H9 (cell line): ENCODE measurements around the gene RIMS1. TPM values are rescaled to one million over a fixed set of nuclear protein-coding genes. Genes with fewer than 3 reads are reported as not detected.

ENCODE experiments used
- DNase-seq: peaks from one replicate; pipeline ENCODE4 v3.0.0-alpha.2; 2017
- H2AFZ ChIP-seq: one replicate; pipeline ENCODE4 v1.6.1; 2013; ENCODE audit warnings: mild to moderate bottlenecking, low read length, control low read depth, moderate library complexity
- H2AK5ac ChIP-seq: 2 replicates; pipeline ENCODE4 v1.6.1; 2013; ENCODE audit warnings: low read length, control low read depth, mixed read lengths; ENCODE audit not compliant: insufficient read length
- H2BK120ac ChIP-seq: one replicate; pipeline ENCODE4 v1.6.1; 2013; ENCODE audit warnings: low read depth, mild to moderate bottlenecking, low read length, control low read depth, inconsistent platforms; ENCODE audit not compliant: poor library complexity, severe bottlenecking
- H2BK12ac ChIP-seq: 2 replicates; pipeline ENCODE4 v1.6.1; 2013; ENCODE audit warnings: low read length, control low read depth, mixed read lengths, low read depth; ENCODE audit not compliant: insufficient read length
- H2BK15ac ChIP-seq: 2 replicates; pipeline ENCODE4 v1.6.1; 2013; ENCODE audit warnings: low read depth, low read length, control low read depth
- H2BK20ac ChIP-seq: one replicate; pipeline ENCODE4 v1.6.1; 2013; ENCODE audit warnings: low read depth, mild to moderate bottlenecking, low read length, control low read depth, inconsistent platforms; ENCODE audit not compliant: poor library complexity, severe bottlenecking
- H2BK5ac ChIP-seq: 2 replicates; pipeline ENCODE4 v1.6.1; 2013; ENCODE audit warnings: low read length, control low read depth, mixed read lengths; ENCODE audit not compliant: insufficient read length
- H3K14ac ChIP-seq: 2 replicates; pipeline ENCODE4 v1.6.1; 2013; ENCODE audit warnings: low read length, control low read depth; ENCODE audit not compliant: insufficient read depth
- H3K18ac ChIP-seq: 2 replicates; pipeline ENCODE4 v1.6.1; 2013; ENCODE audit warnings: low read depth, mild to moderate bottlenecking, mixed read lengths, low read length, control low read depth; ENCODE audit not compliant: insufficient read length
- H3K23ac ChIP-seq: 2 replicates; pipeline ENCODE4 v1.6.1; 2013; ENCODE audit warnings: low read length, control low read depth, mixed read lengths, low read depth; ENCODE audit not compliant: insufficient read length
- H3K23me2 ChIP-seq: 2 replicates; pipeline ENCODE4 v1.6.1; 2013; ENCODE audit warnings: low read depth, mild to moderate bottlenecking, mixed read lengths, low read length, control low read depth; ENCODE audit not compliant: insufficient read length, poor library complexity, severe bottlenecking
- H3K27ac ChIP-seq: 2 replicates; pipeline ENCODE4 v1.5.1; 2013; ENCODE audit warnings: low read length, control low read depth, mixed read lengths, low read depth; ENCODE audit not compliant: insufficient read length
- H3K27me3 ChIP-seq: 2 replicates; pipeline ENCODE4 v1.6.1; 2013; ENCODE audit warnings: low read length, control low read depth, inconsistent platforms; ENCODE audit not compliant: insufficient read depth
- H3K4ac ChIP-seq: 2 replicates; pipeline ENCODE4 v1.6.1; 2013; ENCODE audit warnings: low read depth, mild to moderate bottlenecking, control low read depth, inconsistent platforms, low read length, moderate library complexity
- H3K4me1 ChIP-seq: 2 replicates; pipeline ENCODE4 v1.6.1; 2013; ENCODE audit warnings: low read length, control low read depth, inconsistent platforms; ENCODE audit not compliant: insufficient read depth
- H3K4me2 ChIP-seq: 2 replicates; pipeline ENCODE4 v1.6.1; 2013; ENCODE audit warnings: low read length, control low read depth, mixed read lengths; ENCODE audit not compliant: insufficient read length, insufficient read depth
- H3K56ac ChIP-seq: 2 replicates; pipeline ENCODE4 v1.6.1; 2013; ENCODE audit warnings: low read depth, mild to moderate bottlenecking, mixed read lengths, low read length, control low read depth; ENCODE audit not compliant: insufficient read length
- H3K79me1 ChIP-seq: 2 replicates; pipeline ENCODE4 v1.6.1; 2013; ENCODE audit warnings: low read depth, mild to moderate bottlenecking, moderate library complexity, low read length, control low read depth, inconsistent platforms; ENCODE audit not compliant: insufficient read depth, poor library complexity, severe bottlenecking
- H3K79me2 ChIP-seq: 2 replicates; pipeline ENCODE4 v1.6.1; 2013; ENCODE audit warnings: low read length, control low read depth, inconsistent platforms; ENCODE audit not compliant: insufficient read depth
- H3K9ac ChIP-seq: 2 replicates; pipeline ENCODE4 v1.6.1; 2013; ENCODE audit warnings: low read length, control low read depth, mixed read lengths; ENCODE audit not compliant: insufficient read length; ENCODE audit errors: extremely low read depth
- H3K9me3 ChIP-seq: one replicate; pipeline ENCODE4 v1.6.1; 2013; ENCODE audit warnings: low read depth, low read length, inconsistent platforms; ENCODE audit not compliant: control insufficient read depth
- H3T11ph ChIP-seq: one replicate; pipeline ENCODE4 v1.6.1; 2013; ENCODE audit warnings: mild to moderate bottlenecking, low read length, control low read depth, inconsistent platforms
- H4K20me1 ChIP-seq: one replicate; pipeline ENCODE4 v1.6.1; 2013; ENCODE audit not compliant: control insufficient read depth, insufficient read length, insufficient read depth
- H4K5ac ChIP-seq: 2 replicates; pipeline ENCODE4 v1.6.1; 2013; ENCODE audit warnings: low read depth, mild to moderate bottlenecking, mixed read lengths, low read length, control low read depth; ENCODE audit not compliant: insufficient read length
- H4K8ac ChIP-seq: replicated peaks from 2 replicates; pipeline ENCODE4 v1.6.1; 2013; ENCODE audit warnings: low read length, control low read depth, mixed read lengths, low read depth; ENCODE audit not compliant: insufficient read length
- H4K91ac ChIP-seq: 2 replicates; pipeline ENCODE4 v1.6.1; 2013; ENCODE audit warnings: low read depth, mild to moderate bottlenecking, moderate library complexity, mixed read lengths, low read length, control low read depth; ENCODE audit not compliant: insufficient read length
- H3K27ac Mint-ChIP-seq, 3 experiments: 2 replicates in 2 of 3; 3 replicates in 1 of 3; pipeline ENCODE4 v1.8.0; 2020 to 2021; ENCODE audit warnings: mixed read lengths in 3 of 3, mild to moderate bottlenecking in 1 of 3, moderate library complexity in 1 of 3
- H3K27me3 Mint-ChIP-seq: 2 replicates; pipeline ENCODE4 v1.8.0; 2021; ENCODE audit warnings: low read depth, mild to moderate bottlenecking, moderate library complexity, mixed read lengths
- H3K36me3 Mint-ChIP-seq, 3 experiments: 2 replicates in 2 of 3; 3 replicates in 1 of 3; pipeline ENCODE4 v1.8.0; 2020 to 2021; ENCODE audit warnings: low read depth in 3 of 3, mixed read lengths in 3 of 3; ENCODE audit not compliant: insufficient read depth in 1 of 3
- H3K4me1 Mint-ChIP-seq, 2 experiments: 2 replicates each; pipeline ENCODE4 v1.8.0; 2020; ENCODE audit warnings: mixed read lengths in 2 of 2
- H3K4me3 Mint-ChIP-seq, 2 experiments: 2 replicates in 1 of 2; 3 replicates in 1 of 2; pipeline ENCODE4 v1.8.0; 2020 to 2021; ENCODE audit warnings: mild to moderate bottlenecking in 2 of 2, mixed read lengths in 2 of 2, moderate library complexity in 1 of 2
- H3K9me3 Mint-ChIP-seq, 2 experiments: 2 replicates in 1 of 2; 3 replicates in 1 of 2; pipeline ENCODE4 v1.8.0; 2020; ENCODE audit warnings: mild to moderate bottlenecking in 2 of 2, mixed read lengths in 2 of 2, moderate library complexity in 1 of 2
- CTCF ChIP-seq: fragments of 200-600 bp; sonication (generic); conservative IDR thresholded peaks from 3 replicates; pipeline ENCODE4 v1.8.0; 2021; ENCODE audit warnings: antibody characterized with exemption, mild to moderate bottlenecking
- total RNA-seq: library from RNA; stranded (reverse); gene quantifications from 2 replicates; pipeline ENCODE4 v1.2.1, GENCODE V29; 2021

Gene RIMS1
- total RNA-seq, 1 experiment from 2014 or later, result 0.83 TPM

GRCh38 chr6:72401865-72402264 is 515.5 kb downstream of the RIMS1 start:
- no peak for TF ChIP-seq CTCF
- no peak overlapping the region for H2AFZ ChIP-seq
- no peak overlapping the region for H3K23ac ChIP-seq
- H3K4ac ChIP-seq, result no peak overlapping the region
- no peak overlapping the region for H4K8ac ChIP-seq
- no peak overlapping the region for H3K27ac ChIP-seq
- H2AK5ac ChIP-seq, result no peak overlapping the region
- no peak overlapping the region for H3T11ph ChIP-seq
- H3K79me2 ChIP-seq, result no peaks in the 10 kb centered on the region
- H2BK12ac ChIP-seq, result no peak overlapping the region
- no peak for DNase-seq
- H3K56ac ChIP-seq, result no peak overlapping the region
- no peak overlapping the region for H2BK20ac ChIP-seq
- Mint-ChIP-seq H3K4me3 (no peak overlapping the region), H3K27me3 (no peaks in the 10 kb centered on the region), H3K27ac (no peak overlapping the region), H3K36me3 (no peaks in the 10 kb centered on the region), H3K9me3 (no peaks in the 10 kb centered on the region), H3K4me1 (no peaks in the 10 kb centered on the region; a peak in 1 of 4 replicates)
- no peak overlapping the region for H2BK120ac ChIP-seq
- no peak overlapping the region for H3K9ac ChIP-seq
- H3K14ac ChIP-seq, result no peak overlapping the region
- no peaks in the 10 kb centered on the region for H3K9me3 ChIP-seq
- H2BK15ac ChIP-seq, result no peak overlapping the region
- H4K20me1 ChIP-seq, result no peaks in the 10 kb centered on the region
- H3K27me3 ChIP-seq, result no peaks in the 10 kb centered on the region
- H4K5ac ChIP-seq, result no peak overlapping the region
- H3K23me2 ChIP-seq, result no peaks in the 10 kb centered on the region
- H3K4me2 ChIP-seq, result no peak overlapping the region
- H2BK5ac ChIP-seq, result no peak overlapping the region
- H4K91ac ChIP-seq, result no peak overlapping the region
- H3K4me1 ChIP-seq, result no peaks in the 10 kb centered on the region
- H3K18ac ChIP-seq, result no peak overlapping the region
- H3K79me1 ChIP-seq, result no peaks in the 10 kb centered on the region
